GM10248 (cell line): ENCODE data around the gene SMPD1.

ENCODE experiments used
- CTCF ChIA-PET: fragments of 300-600 bp; sonication (Branson Sonifier 250); formaldehyde crosslinking; extraction: SDS; loops from one replicate; lab custom pipeline; 2021; ENCODE audit warnings: antibody characterized with exemption; lab: Yijun Ruan, JAX
- POLR2A ChIA-PET: fragments of 350-650 bp; sonication (Branson Sonifier 250); formaldehyde crosslinking; extraction: SDS; loops from one replicate; lab custom pipeline; 2020; ENCODE audit warnings: antibody characterized with exemption; lab: Yijun Ruan, JAX
- DNase-seq: peaks from one replicate; pipeline ENCODE4 v3.0.0; 2012; ENCODE audit errors: extremely low spot score
- TF ChIP-seq, protein P1 (sequence below): IDR thresholded peaks from 2 replicates; pipeline ENCODE4 v1.5.1; 2012; ENCODE audit warnings: mild to moderate bottlenecking, low read depth; ENCODE audit errors: extremely low read depth, missing control alignments, control extremely low read depth

SMPD1 gene

DNA sequence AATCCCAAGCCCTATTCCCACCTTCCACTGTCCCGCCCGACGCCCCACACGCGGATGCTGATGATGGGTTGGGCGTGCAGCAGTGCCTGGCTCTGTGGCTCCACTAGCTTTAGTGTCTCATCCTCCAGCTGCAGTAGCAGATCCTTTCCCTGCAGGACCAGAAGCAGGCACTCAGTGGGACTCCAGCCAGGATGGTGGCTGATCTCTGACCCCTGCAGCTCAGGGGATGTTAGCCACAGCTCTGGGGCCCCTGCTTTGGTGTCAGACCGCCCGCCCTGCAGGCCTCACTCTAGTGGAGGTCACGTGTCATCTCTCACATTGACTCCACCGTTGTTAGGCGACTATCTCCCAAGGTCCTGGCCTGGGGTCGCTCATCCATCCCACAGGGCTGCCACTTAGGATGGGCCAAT, 11.8 kb downstream of the SMPD1 start:
- ChIA-PET CTCF (interaction anchor here (0.8 to 8.2 kb wide), 10 partner anchors 9 to 129 kb away, joined by 3 to 63 read pairs (median 6); partner anchors contain the start of genes APBB1, HPX and SMPD1), POLR2A (interaction anchor here (0.5 to 1.0 kb wide), 2 partner anchors 17 to 1584 kb away, joined by 5 to 12 read pairs; partner anchors contain the start of gene APBB1)
- peak; percentile 51 for DNase-seq
- TF ChIP-seq, protein P1, sequence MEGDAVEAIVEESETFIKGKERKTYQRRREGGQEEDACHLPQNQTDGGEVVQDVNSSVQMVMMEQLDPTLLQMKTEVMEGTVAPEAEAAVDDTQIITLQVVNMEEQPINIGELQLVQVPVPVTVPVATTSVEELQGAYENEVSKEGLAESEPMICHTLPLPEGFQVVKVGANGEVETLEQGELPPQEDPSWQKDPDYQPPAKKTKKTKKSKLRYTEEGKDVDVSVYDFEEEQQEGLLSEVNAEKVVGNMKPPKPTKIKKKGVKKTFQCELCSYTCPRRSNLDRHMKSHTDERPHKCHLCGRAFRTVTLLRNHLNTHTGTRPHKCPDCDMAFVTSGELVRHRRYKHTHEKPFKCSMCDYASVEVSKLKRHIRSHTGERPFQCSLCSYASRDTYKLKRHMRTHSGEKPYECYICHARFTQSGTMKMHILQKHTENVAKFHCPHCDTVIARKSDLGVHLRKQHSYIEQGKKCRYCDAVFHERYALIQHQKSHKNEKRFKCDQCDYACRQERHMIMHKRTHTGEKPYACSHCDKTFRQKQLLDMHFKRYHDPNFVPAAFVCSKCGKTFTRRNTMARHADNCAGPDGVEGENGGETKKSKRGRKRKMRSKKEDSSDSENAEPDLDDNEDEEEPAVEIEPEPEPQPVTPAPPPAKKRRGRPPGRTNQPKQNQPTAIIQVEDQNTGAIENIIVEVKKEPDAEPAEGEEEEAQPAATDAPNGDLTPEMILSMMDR, result no peak

DNA sequence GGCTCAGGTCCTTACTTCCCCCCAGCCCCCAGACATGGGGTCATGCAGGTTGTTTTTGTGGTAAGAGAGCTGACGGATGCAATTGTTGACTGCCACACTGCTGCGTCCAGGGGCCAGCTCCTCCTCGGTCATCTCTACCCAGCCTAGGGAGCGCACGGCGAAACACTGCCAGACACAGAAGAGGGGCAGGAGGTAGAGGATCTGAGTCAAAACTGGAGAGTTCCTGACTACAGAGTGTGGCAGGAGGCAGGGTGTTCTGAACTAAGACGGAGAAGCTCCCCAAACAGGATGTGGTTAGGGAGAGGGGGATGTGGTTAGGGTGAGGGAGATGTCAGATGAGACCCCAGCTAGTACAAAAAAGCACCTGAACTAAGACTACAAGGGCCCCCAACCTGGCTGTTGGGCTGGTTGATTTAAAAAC, 12.3 kb downstream of the SMPD1 start:
- POLR2A ChIA-PET, result interaction anchor here (0.5 to 1.0 kb wide), 2 partner anchors 17 to 1584 kb away, joined by 5 to 12 read pairs; partner anchors contain the start of gene APBB1
- TF ChIP-seq, protein P1, result no peak
- CTCF ChIA-PET, result interaction anchor here (0.7 to 8.2 kb wide), 14 partner anchors 9 to 129 kb away, joined by 3 to 63 read pairs (median 6); partner anchors contain the start of genes APBB1, HPX and SMPD1
- DNase-seq, result peak; percentile 77

DNA sequence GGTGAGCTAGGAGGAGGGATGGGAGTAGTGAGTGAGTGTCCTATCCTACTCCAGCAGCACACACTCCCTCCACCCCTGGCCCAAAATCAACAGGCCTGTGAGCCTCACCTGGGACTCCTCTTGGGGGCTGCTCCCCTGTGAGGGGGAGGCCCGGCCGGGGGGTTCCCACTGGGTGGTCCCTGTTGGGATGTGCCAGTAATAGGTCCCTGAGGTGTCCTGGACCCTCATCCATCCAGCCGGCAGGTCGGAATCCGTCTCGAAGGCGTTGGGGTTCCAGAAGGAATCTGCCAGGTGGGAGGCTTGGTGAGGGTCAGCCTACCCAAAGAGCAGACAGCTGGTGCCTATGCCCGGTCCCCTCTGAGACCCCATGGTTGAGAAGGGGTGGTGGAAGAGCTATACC, 13.3 kb downstream of the SMPD1 start:
- no peak for DNase-seq
- CTCF ChIA-PET, result interaction anchor here (0.7 to 8.2 kb wide), 11 partner anchors 11 to 64 kb away, joined by 3 to 63 read pairs (median 6); partner anchors contain the start of genes APBB1, HPX and SMPD1
- TF ChIP-seq, protein P1, result no peak
- POLR2A ChIA-PET, result no interaction called here

DNA sequence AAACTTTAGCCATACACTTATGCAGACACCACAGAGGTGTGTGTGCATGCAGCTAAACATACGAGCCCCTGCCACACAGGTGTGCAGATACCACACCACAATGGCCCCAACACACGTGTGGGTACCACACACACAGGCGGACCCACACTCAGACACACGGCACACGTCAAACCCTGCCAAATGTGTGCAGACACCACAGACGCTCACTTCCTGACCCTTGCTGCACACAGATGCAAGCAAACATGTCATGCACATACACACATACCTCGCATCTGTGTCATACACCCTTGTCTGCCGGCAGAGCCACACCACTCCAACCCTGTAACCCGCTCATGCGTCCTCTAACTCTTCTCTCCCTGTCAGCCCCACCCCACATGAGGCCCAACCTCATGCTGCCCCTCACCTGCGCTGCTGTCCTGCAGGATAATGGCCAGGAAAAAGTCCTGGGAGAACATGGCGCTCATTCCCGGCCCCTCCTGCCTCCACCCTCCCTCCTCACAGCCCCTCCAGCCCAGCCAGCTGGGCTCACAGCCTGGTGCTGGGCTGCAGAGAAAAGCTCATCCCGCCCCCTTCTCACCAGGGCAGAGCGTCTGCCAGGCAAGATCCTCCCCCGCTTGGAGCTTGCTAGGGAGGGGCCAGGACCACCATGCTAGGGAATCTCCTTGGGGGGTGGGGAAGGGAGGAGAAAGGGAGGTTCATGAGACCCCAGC, 14.2 kb downstream of the SMPD1 start:
- CTCF ChIA-PET, result interaction anchor here (1.2 to 8.2 kb wide), 4 partner anchors 14 to 39 kb away, joined by 3 to 59 read pairs (median 8); partner anchors contain the start of gene SMPD1
- POLR2A ChIA-PET, result no interaction called here
- TF ChIP-seq, protein P1, result no peak
- DNase-seq, result no peak

DNA sequence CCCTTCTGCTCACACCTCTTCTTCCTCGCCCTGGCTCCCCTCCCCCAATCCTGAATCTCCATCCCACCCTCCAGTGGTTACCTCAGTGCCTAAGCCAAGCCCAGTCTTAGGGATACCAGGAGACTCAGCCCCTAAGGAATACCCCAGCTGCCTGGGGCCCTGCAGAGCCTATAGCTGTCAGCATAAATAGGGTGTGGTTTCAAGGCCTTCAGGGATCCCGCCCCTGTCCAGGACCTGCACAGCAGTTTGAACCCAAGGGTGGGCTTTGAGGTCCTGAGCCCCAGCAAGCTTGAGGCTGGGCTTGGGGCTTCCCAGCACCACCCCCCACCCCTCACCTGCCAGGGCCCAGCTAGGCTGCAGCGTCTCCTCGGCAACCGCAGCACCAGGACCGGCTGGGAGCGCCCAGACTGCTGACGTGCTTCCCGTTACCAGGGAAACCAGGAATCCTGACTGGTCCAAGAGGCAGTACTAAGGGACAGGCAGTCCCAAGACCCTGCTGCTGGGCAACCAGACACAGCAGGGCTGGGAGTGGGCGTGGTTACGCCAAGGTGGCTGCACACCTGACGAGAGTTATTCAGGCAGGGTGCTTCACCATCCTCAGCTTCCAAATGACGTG, 14.9 kb downstream of the SMPD1 start:
- DNase-seq, result no peak
- CTCF ChIA-PET, result interaction anchor here (0.6 to 1.2 kb wide), 3 partner anchors 38 to 45 kb away, joined by 3 read pairs; no protein-coding TSS in a partner anchor
- POLR2A ChIA-PET, result no interaction called here
- TF ChIP-seq, protein P1, result no peak

DNA sequence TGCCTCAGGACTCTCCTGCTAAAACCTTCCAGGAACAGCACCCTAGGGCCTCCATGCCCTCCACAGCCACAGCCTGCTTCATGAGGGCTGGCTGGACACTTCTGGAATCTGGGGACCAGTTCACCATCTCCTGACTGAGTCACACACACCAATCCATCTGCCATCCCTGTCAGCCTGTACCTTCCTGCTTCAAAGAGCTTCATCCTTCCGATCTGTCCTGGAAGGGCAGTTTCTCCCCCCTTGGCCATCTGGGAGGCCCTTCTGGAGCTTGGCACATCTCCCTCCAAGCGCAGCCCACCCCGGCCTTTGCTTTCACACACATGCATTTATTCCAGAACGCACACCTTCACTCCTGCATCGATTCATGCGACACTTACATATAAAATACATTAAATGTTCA, 15.6 kb downstream of the SMPD1 start:
- ChIA-PET POLR2A (no interaction called here), CTCF (interaction anchor here (0.6 to 1.7 kb wide), 5 partner anchors 13 to 70 kb away, joined by 3 to 8 read pairs (median 3); partner anchors contain the start of gene APBB1)
- DNase-seq, result no peak
- TF ChIP-seq, protein P1, result no peak
